Motor neuron (in vitro differentiated cells): ENCODE measurements around the gene DPCD. TPM values are rescaled to one million over a fixed set of nuclear protein-coding genes. Genes with fewer than 3 reads are reported as not detected.

Source experiments
- ATAC-seq, 8 experiments: fragments of 200-7000 bp; cut with Tn5 transposase; replicated peaks in 6 of 8; 2 replicates each; pipeline ENCODE4 v1.8.0; 2021; ENCODE audit warnings: mild to moderate bottlenecking in 8 of 8, moderate library complexity in 8 of 8
- H3K27ac ChIP-seq, 2 donors: fragments of 250-450 bp; sonication (Bioruptor Pico); 2 replicates each; pipeline ENCODE4 v1.9.0; 2021; ENCODE audit warnings: antibody characterized with exemption in 2 of 2, mild to moderate bottlenecking in 2 of 2, moderate library complexity in 1 of 2
- H3K4me1 ChIP-seq, 2 donors: fragments of 250-450 bp; sonication (Bioruptor Pico); replicated peaks in 1 of 2; 2 replicates each; pipeline ENCODE4 v1.6.1; 2021; ENCODE audit warnings: antibody characterized with exemption in 2 of 2, mild to moderate bottlenecking in 2 of 2, moderate library complexity in 1 of 2
- H3K4me3 ChIP-seq, 5 donors: fragments of 250-450 bp; sonication (Bioruptor Pico); 2 replicates each; pipeline ENCODE4 v1.9.0; 2021; ENCODE audit warnings: antibody characterized with exemption in 5 of 5, mild to moderate bottlenecking in 5 of 5, moderate library complexity in 4 of 5
- WGBS, 10 experiments: fragments of 450-650 bp; shearing (Covaris generic); methylation state at CpG; one replicate each; pipeline ENCODE4 v1.0.0; 2022; 5-methylcytosine and 5-hydroxymethylcytosine counted together
- in situ Hi-C, 9 experiments: fragments of 400-800 bp; cut with MboI; loops; one replicate each; pipeline ENCODE4 v1.15.0; 2021; ENCODE audit warnings: low sequenced_read_pairs in 9 of 9, low pct_unique_long_range_greater_than_20kb in 2 of 9; ENCODE audit not compliant: unreplicated experiment in 9 of 9
- total RNA-seq, 8 experiments: library from RNA; unstranded; fragments of 300-600 nt; gene quantifications; 2 replicates each; pipeline versions ENCODE4 v1.2.3 to v1.2.4, GENCODE V29; 2022

The DPCD gene
- total RNA-seq, 8 experiments from 2014 or later = 28.9 to 105 (median 64.7) TPM

GRCh38 chr10:101639141-101639900, 51.2 kb downstream of the DPCD start:
- Histone ChIP-seq H3K4me1 (peaks cover 9% of the 10 kb centered on the region in 2 donors), H3K27ac (no peak overlapping the region), H3K4me3 (no peak overlapping the region)
- 80 to 100% (median 100%) methylated on average over 1 to 2 of the region's 2 CpGs; no CpG with 5 or more reads in 3 of the 10 experiments for WGBS, 10 experiments
- ATAC-seq = no peak
- in situ Hi-C loops = no loop called here

DNA sequence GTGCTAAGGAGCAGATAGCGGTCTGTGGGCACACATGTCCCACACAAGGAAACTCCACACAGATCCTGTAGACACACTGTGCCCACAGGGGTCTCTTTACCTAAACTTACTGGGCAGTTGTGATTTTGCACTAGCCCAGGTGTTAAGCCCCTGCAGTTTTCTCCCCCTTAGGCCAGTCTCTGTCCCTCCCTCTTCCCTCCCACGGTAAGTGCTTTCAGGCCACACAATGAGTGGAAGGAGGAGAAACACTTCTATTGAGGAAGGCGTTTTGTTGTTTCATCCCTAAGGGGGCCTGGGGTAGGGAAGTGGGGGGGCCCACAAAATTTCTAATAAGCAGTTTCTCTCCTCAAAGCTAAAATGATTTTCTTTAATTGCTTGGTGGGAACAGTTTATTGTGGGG, 55.4 kb downstream of the DPCD start:
- no peak overlapping the region for H3K27ac ChIP-seq
- in situ Hi-C loops = no loop called here
- no peak overlapping the region for H3K4me3 ChIP-seq
- WGBS, 10 experiments = 50 to 100% (median 56%) methylated on average over 1 to 3 of the region's 3 CpGs; no CpG with 5 or more reads in 7 of the 10 experiments
- H3K4me1 ChIP-seq = peaks cover 12 to 13% of the 10 kb centered on the region in 2 donors
- no peak for ATAC-seq

- in situ Hi-C loops = no loop called here
- peak in 5 of 8 experiments; percentile 36 to 65 (median 45) for ATAC-seq
- 11 to 80% methylated on average over 1 to 3 of the region's 3 CpGs; no CpG with 5 or more reads in 8 of the 10 experiments for WGBS, 10 experiments
- Histone ChIP-seq H3K27ac (no peak overlapping the region), H3K4me3 (no peak overlapping the region), H3K4me1 (peaks cover 12 to 13% of the 10 kb centered on the region in 2 donors)
These were observed 55.9 kb downstream of the DPCD start for GRCh38 chr10:101644002-101644401.

DNA sequence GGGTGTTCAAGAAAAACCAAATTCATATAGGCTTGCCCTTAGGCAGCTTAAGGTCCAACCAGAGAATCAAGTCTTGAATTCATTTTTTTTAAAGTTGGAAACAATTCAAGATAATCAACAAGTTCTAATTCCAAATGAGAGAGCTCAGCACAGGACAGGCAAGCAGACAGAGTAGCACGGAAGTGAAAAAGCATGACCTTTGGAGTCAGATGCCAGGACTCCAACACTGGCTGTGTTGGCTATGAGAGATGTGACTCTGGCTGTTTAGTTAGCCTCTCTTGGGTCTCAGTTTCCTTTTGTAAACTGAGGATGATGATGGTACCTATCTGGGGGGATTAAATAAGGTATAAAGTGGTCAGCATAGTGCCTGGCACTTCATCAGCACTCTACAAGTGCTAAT, 57.5 kb downstream of the DPCD start:
- 80 to 100% (median 100%) methylated on average over 1 of the region's 1 CpG; no CpG with 5 or more reads in 5 of the 10 experiments for WGBS, 10 experiments

DNA sequence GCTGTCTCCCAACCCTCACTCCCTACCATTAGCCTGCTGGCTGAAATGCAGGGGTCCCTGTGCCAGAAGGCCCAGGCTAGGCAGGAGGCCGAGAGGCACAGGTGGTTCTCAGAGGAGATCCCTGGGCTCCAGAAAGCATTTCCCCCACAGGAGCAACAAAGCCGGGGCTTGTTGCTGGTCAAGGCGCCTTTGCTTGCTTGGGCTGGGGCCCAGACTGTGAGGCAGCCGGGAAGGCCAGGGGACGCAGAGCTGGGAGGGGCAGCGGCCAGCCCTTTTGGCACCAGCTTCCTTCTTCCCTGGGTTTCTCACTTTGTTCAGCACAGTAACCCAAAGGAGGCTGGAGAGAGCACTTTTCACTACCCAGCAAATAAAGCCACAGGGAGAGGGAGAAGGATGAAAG, 58.2 kb downstream of the DPCD start:
- ATAC-seq = no peak
- 93 to 100% (median 96%) methylated on average over 1 to 5 of the region's 6 CpGs; no CpG with 5 or more reads in 7 of the 10 experiments for WGBS, 10 experiments
- H3K4me3 ChIP-seq = no peak overlapping the region
- H3K27ac ChIP-seq = no peak overlapping the region
- H3K4me1 ChIP-seq = peaks cover 24 to 27% of the 10 kb centered on the region in 2 donors
- in situ Hi-C loops = no loop called here

More for the DNA sequence above, 57.5 kb downstream of the DPCD start:
- no peak overlapping the region for H3K4me3 ChIP-seq
- in situ Hi-C loops = no loop called here
- peaks cover 17 to 21% of the 10 kb centered on the region in 2 donors for H3K4me1 ChIP-seq
- no peak for ATAC-seq
- no peak overlapping the region for H3K27ac ChIP-seq

- in situ Hi-C loops = no loop called here
These were observed 59.1 kb downstream of the DPCD start for GRCh38 chr10:101647255-101647654.

DNA sequence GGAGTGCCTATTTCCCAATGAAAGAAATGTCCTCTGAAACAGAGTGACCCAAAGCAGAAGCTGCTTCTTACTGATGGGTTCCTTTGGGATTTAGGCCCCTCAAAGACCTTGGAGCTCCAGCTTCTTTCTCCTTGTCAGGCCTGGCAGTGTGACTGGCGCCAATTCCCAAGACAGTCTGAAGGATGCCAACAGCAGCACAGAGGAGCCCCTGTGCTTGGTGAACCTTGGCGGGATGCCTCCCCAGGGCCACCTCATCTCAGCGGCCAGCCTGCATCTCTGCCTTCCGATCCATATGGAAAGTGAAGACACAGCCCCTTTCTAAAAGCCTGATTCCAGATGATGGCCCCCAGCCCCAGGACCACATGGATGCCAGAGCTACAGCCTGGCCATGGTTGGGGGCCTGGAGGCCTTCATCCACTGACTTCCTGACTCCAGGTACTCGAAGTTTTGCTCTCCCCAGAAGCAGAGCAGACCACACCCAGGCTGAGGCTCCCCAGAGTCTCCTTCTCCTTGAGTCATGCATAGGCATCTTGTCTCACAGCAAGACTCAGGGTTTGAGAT, 61.5 kb downstream of the DPCD start:
- whole genome bisulfite sequencing, 10 experiments = 77 to 100% (median 90%) methylated on average over 1 to 2 of the region's 5 CpGs; no CpG with 5 or more reads in 7 of the 10 experiments

More at GRCh38 chr10:101647255-101647654, 59.1 kb downstream of the DPCD start:
- peak in 1 of 8 experiments; percentile 66 for ATAC-seq
- H3K4me1 ChIP-seq = peaks cover 33 to 35% of the 10 kb centered on the region in 2 donors
- no peak overlapping the region for H3K4me3 ChIP-seq
- 0 to 100% (median 95%) methylated on average over 1 to 2 of the region's 2 CpGs; no CpG with 5 or more reads in 3 of the 10 experiments for WGBS, 10 experiments
- H3K27ac ChIP-seq = no peak overlapping the region

DNA sequence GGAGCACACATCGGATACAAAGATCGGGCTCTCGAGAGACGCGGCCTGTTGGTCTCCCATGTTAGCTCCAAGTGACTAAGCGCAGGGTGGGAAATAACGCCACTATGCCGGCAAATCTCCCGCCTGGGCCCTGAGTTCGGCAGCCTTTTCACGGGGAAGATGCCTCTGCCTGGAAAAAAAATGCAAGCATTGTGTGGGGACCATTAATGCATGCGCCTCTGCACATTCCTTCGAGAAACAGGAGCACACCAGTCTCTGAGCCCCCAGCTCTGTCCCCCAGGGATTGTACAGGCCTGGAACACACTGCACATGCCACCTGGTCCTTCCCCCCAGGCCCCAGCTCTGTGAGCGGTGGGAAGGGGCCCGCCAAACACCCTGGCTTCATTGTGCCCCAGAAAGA, 62.7 kb downstream of the DPCD start:
- 0 to 87% (median 29%) methylated on average over 1 to 6 of the region's 15 CpGs; no CpG with 5 or more reads in 5 of the 10 experiments for WGBS, 10 experiments
- peak overlapping the region in 1 of 2 donors; percentile 84 for H3K27ac ChIP-seq

More for the DNA sequence above, 61.5 kb downstream of the DPCD start:
- peak in 2 of 8 experiments; percentile 29 to 39 for ATAC-seq
- Histone ChIP-seq H3K4me3 (no peak overlapping the region), H3K4me1 (peaks cover 21 to 25% of the 10 kb centered on the region in 2 donors), H3K27ac (no peak overlapping the region)
- in situ Hi-C loops = no loop called here

DNA sequence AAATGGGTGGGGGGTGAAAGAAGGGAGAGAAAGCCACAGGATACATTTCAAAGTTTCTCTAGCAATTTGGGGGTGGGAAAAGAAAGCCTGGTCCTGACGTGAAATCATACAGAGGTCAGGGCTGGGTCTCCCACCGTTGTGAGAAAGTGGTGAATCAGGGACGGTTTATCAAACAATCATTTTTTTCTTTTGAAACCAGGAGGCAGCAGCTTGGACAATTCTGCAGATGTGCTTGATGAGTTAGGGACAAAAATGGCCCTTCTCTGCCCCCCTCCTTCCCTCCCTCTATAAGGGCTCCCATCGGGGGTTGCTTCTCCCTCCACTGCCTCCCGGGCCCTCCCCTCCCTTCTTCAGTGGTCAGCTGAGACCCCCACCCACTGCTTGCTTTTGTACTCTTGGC, 63.2 kb downstream of the DPCD start:
- H3K27ac ChIP-seq = peak overlapping the region in 1 of 2 donors; percentile 84
- peak in 4 of 8 experiments; percentile 21 to 51 (median 46) for ATAC-seq
- WGBS, 10 experiments = 10% methylated on average over 2 of the region's 5 CpGs; no CpG with 5 or more reads in 9 of the 10 experiments
- peaks cover 21 to 25% of the 10 kb centered on the region in 2 donors for H3K4me1 ChIP-seq
- no peak overlapping the region for H3K4me3 ChIP-seq
- in situ Hi-C loops = no loop called here

More for the DNA sequence above, 62.7 kb downstream of the DPCD start:
- ATAC-seq = peak in 5 of 8 experiments; percentile 84 to 93 (median 91)
- no peak overlapping the region for H3K4me3 ChIP-seq
- in situ Hi-C loops = no loop called here
- H3K4me1 ChIP-seq = peaks cover 21 to 25% of the 10 kb centered on the region in 2 donors

- no peak for ATAC-seq
- in situ Hi-C loops = no loop called here
- Histone ChIP-seq H3K27ac (no peak overlapping the region), H3K4me3 (no peak overlapping the region), H3K4me1 (peaks cover 21 to 25% of the 10 kb centered on the region in 2 donors)
- WGBS, 10 experiments = 77 to 97% (median 95%) methylated on average over 4 to 8 of the region's 8 CpGs; no CpG with 5 or more reads in 5 of the 10 experiments
These were observed 65.4 kb downstream of the DPCD start for GRCh38 chr10:101653536-101653935.

DNA sequence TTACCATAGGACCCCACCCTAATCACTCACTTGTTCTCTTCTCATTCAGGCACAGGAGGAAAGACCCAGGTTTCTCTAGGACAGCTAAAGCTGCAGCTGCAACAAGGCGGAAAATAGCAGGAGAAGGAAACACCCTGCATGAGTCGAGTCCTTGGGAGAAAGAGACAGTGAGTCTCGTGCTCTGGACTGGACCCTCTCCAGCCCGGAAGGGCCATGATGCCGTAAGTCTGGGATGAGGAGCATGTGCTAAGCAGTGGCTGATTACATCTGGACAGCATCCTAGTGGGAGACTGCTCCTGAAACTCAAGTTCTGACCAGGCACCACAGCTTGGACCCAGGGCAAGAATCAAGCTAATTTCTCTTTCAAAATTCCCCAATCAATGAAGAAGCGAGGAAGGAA, 67.4 kb downstream of the DPCD start:
- in situ Hi-C loops = no loop called here
- Histone ChIP-seq H3K4me1 (peaks cover 24 to 34% of the 10 kb centered on the region in 2 donors), H3K27ac (no peak overlapping the region), H3K4me3 (no peak overlapping the region)
- peak in 2 of 8 experiments; percentile 66 to 86 for ATAC-seq
- 34 to 93% (median 73%) methylated on average over 3 to 4 of the region's 6 CpGs; no CpG with 5 or more reads in 3 of the 10 experiments for WGBS, 10 experiments

- WGBS, 10 experiments = 25 to 100% (median 90%) methylated on average over 1 to 2 of the region's 2 CpGs; no CpG with 5 or more reads in 5 of the 10 experiments
- in situ Hi-C loops = no loop called here
- no peak overlapping the region for H3K27ac ChIP-seq
- H3K4me1 ChIP-seq = peaks cover 14 to 29% of the 10 kb centered on the region in 2 donors
- no peak overlapping the region for H3K4me3 ChIP-seq
- peak in 3 of 8 experiments; percentile 30 to 92 (median 77) for ATAC-seq
These were observed 68.8 kb downstream of the DPCD start for GRCh38 chr10:101656890-101657289.

DNA sequence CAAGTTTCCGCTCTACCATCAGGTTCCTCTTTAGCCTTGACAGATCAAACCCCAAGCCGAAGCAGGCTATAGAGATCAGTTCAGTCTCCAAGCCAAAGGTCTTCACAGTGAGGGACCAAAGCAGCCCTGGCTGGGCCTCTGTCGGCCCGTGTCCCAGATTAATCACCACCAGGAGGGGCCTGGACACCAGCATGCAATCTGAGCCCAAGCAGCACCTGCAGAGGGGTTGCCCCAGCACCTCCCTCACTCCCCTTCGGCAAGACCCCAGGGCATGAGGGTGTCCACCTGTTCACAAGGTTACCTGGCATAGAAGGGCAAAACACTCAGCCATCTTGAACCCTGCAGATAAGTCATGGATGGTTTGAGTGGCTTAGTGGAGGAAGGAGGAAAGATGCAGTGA, 70.9 kb downstream of the DPCD start:
- 60 to 93% (median 80%) methylated on average over 1 to 3 of the region's 5 CpGs; no CpG with 5 or more reads in 5 of the 10 experiments for WGBS, 10 experiments

More for the DNA sequence above, 70.9 kb downstream of the DPCD start:
- in situ Hi-C loops = no loop called here
- Histone ChIP-seq H3K4me1 (peaks cover 9 to 25% of the 10 kb centered on the region in 2 donors), H3K27ac (no peak overlapping the region), H3K4me3 (no peak overlapping the region)
- ATAC-seq = no peak
